HG02938 (cell line): ENCODE data around the gene MRNIP.

Source experiments
- ATAC-seq: cut with Tn5 transposase; IDR thresholded peaks from one replicate; pipeline ENCODE4 v1.9.1; 2021; ENCODE audit warnings: mild to moderate bottlenecking, moderate library complexity; ENCODE audit not compliant: unreplicated experiment

MRNIP gene, protein sequence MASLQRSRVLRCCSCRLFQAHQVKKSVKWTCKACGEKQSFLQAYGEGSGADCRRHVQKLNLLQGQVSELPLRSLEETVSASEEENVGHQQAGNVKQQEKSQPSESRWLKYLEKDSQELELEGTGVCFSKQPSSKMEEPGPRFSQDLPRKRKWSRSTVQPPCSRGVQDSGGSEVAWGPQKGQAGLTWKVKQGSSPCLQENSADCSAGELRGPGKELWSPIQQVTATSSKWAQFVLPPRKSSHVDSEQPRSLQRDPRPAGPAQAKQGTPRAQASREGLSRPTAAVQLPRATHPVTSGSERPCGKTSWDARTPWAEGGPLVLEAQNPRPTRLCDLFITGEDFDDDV

DNA sequence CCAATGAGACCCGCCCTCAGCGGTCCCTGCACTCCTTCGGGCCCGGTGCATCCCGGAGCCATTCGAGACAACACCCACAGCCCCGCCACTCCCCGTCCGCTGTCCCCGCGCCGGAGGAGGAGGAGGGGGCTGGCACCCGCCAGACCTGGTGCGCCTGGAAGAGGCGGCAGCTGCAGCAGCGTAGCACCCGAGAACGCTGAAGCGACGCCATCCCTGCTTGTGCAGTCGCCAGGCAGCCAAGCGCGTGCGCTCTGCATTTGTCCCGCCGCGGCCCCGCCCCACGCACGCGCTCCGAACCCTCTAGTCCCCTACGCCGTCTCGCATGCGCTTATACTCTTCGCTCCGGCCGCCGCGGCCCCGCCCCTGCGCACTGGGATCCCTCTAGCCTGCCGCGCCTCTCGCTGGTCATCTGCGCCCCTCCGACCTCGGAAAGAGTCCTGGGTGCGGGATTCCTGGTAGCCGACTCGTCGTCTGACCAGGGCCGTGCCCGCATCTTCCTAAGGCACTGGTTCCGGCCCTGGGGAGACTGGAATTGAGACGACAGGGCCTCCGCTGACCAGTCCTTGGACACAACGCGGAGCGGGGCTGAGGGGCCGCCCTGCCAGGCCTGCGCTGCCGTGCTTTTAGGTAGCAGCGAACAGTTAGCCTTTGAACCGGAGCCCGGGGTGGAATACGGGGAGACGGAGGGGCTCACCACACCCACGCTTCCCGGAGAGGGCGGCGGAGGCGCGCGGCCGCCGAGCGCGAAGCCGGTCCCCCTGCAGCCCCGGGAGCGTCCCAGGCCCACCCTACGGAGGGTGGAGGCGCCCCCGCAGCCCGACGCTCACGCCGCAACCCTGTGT, at the start of gene MRNIP:
MRNIP (minus strand) TSS at position 232 of the 842 bp plus-strand sequence; CDS start at position 211, 21 bp downstream.
- peak; percentile 96 for ATAC-seq

DNA sequence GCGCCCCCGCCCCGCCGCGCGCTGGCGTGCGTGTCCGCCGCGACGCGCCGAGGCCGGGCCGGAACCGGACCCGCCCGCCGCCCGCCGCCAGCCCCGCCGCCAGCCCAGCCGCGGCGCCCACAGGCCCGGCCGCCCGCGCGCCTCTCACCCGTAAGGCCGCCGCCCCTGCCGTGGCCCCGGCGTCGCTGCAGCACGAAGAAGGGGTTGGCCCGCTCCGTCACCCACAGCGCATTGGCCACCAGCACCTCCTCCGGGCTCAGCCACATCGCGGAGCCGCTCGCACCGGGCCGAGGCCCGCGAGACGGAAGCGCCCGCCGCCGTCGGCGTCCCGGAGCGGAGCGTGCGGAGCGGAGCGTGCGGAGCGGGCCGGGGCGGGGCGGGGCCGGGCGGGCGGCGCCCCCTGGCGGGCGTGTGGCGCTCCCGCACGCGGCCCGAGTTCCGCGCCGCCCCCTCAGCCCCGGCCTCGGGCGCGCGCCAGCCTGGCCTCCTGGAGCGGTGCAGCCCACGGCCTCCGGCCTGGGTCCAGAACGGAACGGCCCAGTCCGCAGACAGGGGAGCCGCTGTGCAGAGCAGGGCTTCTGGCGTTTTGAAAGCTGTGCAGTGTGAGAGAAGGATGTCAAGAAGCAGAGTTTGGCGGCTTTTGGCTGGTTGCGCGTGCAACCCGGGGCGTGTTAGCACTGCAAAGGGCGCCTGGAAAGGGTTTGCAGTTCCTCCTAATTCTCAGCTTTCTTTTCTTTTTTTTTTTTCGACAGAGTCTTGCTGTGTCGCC, 49.1 kb upstream of the MRNIP start, which contains the start of gene TBC1D9B:
TBC1D9B (minus strand) TSS at position 342 of the 769 bp plus-strand sequence; CDS start at position 266, 76 bp downstream.
- ATAC-seq, result peak; percentile 77

DNA sequence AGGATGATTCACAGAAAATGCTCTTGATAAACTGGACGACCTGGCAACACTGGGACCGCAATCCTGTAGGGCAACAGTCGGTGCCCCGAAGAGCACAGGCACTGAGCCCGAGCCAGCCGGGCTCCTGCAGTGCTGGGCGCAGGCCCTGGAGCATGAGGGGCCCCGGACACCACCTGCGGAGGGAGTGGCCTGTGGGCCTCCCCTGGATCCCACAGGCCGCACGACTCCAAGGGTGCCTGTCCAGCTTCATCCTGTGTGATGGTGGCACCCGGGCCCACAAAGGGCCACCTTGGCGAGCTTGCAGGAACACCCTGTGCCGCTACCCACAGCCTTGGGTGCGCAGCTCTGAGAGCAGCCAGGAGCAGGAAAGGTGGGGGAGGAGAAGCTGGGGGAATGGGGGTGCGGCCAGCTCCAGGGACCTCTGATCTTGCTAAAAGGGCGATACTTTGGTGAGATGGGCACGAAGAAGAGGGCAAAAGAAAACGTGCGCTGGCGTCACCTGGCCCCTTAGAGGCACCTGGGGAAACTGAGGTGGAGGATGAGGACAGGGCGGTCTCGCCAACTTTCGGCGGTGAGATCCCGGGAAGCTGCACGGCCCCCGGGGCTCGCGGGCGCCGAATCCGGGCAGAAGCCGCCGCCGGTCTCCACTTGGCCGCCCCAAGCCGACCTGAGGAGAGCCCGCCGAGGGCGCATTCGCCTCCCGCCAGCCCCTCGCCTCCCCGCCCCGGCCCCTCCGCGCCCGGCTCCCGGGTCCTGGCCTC, 48.4 kb upstream of the MRNIP start:
- ATAC-seq, result peak; percentile 31

DNA sequence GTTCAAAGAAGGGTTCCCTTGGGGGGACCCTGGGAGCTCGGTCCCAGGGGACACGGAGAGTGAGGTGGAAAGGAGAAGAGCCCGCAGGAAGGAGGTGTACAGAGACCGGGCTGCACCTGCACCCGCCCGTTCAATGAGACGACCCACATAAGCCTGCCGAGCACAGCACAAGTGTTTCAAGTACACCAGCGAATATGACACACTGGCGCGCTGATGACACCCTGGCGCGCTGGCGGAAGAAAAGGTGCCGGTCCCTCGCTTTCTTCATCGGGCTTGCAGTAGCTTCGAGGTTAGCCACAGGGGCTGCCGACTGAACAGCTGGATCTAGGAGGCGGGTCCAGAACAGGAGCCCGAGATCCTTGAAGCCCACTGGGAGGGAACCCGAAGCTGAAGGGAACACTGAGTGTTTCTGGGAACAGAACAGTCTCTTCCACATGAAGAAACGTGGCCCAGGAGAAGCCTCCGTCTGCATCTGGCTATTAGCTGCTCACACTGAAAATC, 47.7 kb upstream of the MRNIP start:
- ATAC-seq, result no peak

DNA sequence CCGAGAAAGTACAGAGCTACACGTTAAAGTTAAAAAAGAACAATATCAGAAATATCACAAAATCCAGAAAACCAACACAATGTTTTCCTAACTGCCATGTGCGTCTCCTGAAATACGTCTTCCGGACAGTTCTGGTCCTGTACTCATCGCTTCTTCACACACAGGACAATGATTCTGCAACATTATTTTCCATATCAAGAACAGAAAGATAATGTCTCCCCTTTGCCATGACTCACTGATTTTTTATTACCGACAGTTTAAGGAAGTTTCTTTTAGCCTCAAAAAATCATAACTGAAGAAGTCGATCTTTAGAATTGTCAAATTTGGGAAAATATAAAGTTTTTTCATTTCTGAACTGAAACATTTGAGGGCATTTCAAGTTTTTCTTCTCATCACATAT, 46.5 kb upstream of the MRNIP start:
- no peak for ATAC-seq

DNA sequence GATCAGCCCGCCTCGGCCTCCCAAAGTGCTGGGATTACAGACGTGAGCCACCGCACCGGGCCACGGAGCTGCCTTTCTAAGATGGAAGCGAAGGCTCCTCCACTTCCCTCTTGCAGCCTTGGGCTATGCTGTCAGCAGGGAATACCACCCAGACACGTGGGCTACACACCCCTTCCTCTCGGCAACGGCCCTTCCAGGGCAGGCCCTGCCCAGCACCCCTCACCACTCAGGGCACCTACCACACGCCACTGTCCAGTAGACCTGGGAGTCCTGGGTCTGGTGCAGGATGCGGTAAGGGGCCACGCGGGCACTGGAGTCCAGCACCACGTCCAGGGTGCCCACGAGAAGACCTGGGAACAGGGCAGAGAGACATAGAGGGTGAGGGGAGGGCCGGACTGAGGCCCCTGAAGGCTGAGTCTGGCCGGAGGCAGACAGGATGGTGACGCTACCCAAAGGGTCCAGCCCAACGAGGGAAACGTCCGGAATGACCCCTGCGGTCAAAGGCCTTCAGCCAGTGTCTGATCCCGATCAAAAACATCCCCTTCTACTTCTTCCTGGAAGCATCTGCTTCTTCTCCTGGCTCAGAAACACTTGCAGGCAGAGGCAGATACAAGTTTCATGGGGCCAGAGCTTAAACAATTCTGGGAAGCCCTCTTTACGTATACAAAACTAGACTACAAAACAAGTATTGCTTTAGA, 46.0 kb upstream of the MRNIP start:
- no peak for ATAC-seq

DNA sequence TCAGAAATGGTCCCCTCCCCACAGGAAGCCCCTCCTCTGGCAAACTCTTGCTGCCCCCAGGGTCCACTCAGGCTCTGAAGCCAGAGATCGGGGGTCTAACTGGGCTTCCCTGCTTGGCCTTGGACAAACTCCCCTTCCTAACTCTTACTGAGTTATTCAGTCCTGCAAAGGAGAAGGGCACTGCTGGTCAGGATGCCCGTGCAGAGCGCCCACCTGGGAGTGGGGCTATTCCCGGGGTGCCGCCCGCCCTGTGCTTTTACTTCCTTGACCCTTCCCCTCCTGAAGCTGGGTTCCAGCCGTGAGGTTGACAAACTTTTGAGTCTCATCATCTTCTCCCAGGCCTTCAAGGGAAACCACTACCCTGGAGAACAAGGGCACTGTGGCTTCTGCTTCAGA, 44.1 kb upstream of the MRNIP start:
- no peak for ATAC-seq

DNA sequence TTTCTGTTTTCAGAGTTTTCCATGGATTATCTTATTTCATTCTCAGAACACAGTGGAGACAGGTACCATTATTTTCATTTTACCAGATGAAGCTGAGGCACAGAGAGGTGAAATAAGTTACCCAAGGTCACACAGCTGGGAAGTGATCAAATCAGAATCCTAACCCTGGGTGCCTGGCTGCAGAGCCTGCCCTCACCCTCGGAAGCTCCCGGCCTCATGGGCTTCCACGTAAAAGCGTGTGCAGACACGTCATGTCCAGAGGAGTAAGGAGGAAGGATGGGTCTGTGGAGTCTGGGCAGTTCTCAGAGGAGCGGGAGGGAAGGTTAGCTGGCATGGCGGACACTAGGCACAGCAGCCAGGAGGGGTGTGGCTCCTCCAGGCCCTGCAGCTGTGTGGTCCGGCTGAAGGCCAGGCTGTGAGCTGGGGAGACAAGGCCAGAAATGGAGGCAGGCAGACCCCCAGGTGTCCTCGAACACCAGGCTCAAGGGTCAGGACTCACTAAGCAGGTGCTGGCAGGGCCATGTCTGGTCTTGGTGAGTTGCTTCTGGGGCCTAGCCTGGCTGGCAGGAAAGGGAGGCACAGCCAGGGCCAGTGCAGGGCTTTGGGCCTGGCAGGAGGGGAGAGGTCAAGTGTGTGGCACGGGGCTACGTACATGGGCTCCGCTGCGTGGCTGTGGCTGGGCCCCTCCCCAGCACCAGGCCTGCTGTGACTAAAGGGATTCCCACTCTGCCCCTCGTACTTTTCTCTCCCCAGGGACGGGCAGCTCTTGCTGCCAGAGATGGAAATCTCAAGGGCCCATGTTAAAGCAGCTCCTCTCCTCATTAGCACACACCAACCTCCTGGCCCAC, 43.5 kb upstream of the MRNIP start:
- no peak for ATAC-seq

DNA sequence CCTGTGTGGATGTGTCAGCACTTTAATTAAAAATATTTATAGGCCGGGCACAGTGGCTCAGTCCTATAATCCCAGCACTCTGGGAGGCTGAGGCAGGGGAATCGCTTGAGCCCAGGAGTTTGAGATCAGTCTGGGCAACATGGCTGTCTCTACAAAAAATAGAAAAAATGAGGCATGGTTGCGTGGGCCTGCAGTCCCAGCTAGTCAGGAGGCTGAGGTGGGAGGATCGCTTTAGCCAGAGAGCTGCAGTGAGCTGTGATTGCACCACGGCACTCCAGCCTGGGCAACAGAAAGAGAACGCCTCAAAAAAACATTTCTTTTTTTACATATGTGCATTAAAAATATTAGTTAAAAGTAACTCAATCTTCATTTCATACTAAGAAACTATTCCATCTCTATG, 42.8 kb upstream of the MRNIP start:
- ATAC-seq, result no peak

DNA sequence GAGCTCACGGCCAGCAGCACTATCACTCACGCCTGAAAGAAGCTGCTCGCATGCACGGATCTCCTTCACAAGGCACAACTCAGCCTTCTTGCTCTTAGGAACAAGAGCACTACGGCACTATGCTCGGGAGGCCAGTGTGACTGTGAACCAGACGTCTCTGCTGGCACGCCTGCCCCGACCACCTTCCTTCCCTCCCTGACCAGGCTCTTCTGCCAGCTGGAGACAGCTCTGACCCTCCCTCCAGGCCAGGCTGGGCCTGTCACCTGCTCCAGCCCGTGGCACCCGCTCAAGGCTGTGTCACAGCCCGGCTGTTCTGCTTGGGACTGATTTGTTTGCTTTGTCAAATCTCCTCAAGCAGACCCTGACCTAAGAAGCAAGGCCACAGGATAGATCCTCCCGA, 42.1 kb upstream of the MRNIP start:
- ATAC-seq, result no peak

DNA sequence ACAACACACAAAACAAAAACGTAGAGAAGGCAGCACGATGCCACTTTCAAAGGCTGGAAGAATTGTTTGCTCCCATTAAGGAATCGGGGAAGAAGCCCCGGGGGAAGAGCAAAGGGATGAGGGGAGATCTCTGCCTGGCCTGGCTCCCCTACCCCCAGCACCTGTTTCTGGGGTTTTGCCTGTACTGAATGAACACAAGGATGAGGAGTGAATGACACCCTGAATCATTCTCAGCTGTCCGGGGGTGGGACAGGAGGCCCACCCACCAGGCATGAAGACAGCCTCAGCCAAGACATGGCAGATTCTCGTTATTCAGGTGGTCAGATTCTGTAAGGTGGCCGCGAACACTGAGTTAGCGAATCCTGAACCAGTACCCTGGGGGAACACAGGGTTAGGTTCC, 41.6 kb upstream of the MRNIP start:
- ATAC-seq, result no peak

DNA sequence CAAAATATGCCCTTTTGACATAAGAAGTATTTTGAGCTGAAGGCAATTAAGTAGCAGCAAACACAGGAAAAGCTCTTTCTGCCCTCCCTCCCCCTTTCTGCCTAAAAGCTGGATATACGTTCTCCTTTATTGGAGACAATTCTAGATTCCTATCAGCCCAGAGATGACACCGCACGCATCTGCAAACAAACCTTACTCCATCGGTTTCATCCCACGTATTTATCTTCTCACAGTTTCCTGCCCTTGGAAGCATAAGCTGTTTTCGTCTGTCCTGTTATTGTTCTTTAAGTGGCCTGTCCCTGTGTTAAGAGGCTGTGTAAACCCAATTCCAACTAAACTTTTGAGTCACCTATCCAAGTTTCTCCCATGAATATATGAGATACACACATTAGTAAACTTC, 37.2 kb upstream of the MRNIP start:
- no peak for ATAC-seq

DNA sequence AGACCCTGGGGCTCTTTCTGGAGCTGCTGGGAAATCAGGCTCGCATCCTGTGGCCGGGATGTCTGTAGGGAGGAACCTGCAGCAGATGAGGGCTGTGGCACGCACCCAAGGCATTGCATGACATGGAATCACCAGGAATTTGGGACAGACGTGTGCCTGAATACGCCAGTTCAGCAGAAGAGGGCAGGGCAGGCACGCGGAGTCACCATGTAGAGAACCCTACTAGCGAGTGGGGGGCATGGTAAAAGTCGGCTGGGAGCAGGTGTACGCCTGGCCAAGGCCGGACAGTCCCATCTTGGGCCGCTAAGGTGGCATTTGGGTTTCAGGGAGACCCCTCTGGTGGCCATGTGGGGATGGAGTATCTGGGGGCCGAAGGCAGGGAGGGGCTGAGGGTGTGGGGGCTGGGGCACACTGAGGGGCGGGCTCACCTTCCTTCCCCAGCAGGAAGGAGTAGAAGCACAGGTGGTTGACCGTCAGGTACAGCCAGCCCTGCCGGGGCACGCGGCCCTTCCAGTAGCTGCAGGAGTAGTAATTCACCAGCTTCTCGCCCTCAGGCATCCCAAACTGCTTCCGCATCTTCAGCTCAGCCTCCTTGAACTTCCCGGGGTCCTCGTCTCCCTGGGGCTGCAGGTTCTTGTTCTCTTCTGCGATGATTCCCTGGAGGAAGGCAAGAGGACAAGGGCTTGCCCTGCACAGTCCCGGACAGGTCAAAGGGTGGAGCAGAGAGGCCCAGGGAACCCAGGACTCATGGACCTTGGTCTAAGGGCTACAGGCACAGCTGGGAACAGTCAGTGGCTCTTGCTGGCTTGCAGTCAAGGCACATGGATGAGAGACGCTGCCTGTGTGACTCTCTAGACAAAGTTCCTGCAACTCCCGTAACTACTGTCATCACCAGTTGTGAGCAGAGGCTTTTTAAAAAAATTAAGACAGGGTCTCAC, 35.6 kb upstream of the MRNIP start:
- ATAC-seq, result no peak

DNA sequence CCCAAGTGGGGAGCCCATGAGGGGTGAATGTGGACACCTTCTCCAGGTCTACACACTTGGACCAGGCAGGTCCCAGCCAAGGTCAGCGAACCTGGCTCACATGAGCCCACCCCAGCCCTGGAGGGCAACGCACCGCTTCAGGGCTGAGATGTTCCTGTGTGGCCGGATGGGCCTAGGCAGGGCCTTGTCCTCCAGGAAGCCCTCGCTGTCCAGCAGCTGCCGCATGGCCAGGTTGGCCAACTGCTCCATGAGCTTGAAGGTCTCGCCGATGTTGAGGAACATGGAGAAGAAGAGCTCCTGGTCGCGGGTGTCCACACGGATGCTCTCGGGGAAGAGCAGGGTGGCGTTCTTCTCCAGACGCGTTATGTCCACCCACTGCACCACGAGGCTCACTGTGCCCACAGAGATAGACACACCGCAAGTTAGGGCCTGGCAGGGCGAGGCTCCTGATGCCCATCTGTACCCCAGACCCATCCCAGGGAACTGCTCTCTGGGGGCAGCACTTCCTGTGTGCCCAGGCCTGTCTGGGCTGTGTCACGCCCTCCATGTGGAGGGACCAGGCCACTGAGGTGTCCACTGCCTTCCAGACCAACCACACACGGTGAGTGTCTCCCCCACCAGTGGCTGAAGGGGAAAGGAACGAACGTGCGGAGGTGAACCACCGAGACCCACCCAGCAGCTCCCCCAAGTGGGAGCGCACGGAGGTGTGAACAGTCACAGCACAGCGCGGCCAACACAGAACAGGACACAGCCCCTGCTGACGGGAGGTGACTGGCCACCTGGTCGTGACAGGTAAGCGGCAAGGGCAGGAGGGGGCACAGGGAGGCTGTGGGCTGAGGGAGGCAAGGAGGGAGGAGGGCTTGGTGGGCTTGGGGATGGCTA, 34.7 kb upstream of the MRNIP start:
- ATAC-seq, result no peak

DNA sequence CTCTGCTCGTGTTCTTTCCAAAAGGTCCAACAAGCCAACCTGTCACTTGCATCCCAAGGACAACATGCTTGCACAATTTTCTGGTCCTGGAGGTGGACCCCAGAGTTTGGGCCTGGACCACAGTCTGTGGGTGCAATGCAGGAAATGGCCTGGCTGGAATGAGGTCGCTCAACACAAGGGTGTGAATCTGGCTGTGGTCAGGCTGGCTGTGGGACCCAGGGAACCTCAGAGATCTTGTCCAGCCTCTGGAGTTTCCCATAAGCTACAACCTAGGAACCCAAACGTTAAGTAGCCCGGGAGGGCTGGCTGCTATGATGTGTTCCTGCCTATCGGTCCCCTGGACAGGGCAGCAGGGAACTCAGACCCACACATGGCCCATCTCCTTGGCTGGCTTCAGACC, 33.6 kb upstream of the MRNIP start:
- no peak for ATAC-seq

DNA sequence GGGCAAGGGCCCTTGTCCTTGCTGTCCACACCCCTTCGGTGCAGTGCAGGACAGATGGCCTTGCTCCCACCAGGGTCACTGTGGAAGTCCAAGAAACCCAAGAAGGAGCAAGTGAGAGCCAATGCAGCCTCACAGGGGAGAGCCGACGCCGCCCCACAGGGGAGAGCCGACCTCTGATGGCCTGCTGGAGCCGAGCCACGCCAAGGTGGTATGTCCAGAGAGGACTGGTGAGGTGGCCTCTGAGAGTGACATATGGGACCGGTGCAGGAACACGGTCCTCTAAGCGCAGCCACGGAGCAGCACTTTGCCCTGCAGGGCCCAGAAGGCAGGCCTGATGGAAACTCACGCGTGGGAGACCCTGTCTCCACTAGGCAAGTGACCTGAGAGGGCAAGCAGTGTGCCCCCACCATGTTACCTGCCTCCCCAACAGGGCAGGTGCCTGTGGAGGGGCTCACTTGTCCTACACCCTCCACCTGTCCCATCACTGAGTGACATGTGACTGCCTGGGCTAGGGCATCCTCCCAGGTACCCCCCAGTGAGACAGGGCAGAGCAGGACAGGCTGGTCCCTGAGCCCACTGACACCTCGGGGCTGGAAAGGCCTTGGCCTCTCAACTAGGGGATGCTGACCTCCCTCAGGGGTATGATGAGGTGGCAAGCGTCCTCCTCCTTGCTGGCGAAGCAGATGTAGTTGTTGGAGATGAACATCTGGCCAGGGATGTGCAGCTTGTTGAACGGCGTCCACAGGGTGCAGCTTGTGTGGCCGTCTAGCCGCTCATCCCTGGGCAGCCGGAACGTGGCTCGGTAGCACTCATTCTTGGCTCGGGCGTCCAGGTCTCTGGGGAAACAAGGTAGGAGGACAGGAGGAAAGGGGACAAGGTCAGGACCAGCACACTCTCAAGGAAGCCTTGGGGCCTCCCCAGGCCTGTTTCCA, 32.4 kb upstream of the MRNIP start:
- no peak for ATAC-seq
